Measurements from ENCODE around the gene GLIPR1L2. TPM values are rescaled to one million over a fixed set of nuclear protein-coding genes. Genes with fewer than 3 reads are reported as not detected.
"Not testable (repeated sequence)": the region's sequence is repeated elsewhere in the genome, so short reads cannot be mapped to it uniquely, and the experiment has no call there.

Gene GLIPR1L2
- polyA plus RNA-seq (2013, experiment 1 of 2; ENCODE audit: insufficient read length): 0.13 TPM
- 0.59 TPM for polyA plus RNA-seq (2013, experiment 2 of 2; ENCODE audit: insufficient read length)

DNA sequence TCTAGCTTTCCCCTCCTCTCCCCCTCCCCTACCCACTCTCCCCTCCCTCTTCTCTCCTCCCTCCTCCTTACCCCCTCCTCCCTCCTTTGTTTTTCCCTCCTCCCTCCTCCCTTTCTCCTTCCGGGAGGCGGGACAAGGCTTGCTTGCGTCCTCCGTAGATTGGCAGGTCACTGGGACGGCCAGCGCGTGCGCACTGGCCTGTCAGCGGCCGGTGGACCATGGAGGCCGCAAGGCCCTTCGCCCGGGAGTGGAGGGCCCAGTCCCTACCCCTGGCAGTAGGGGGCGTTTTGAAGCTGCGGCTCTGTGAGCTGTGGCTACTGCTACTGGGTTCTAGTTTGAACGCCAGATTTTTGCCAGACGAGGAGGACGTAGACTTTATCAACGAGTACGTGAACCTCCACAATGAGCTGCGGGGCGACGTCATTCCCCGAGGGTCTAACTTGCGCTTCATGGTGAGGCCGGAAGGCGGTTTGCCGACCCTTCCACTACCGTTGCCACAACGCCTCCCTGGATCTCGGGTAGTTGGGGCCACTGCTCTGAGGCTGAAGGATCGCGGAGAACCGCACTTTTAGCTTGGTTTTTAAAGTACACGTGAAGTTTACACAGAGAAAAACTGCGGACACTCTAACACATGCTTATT lies at the start of gene GLIPR1L2:
GLIPR1L2 (plus strand) TSS at position 191 of the 640 bp plus-strand sequence; CDS start at position 219, 28 bp downstream.
- peak; percentile 96 for DNase-seq

DNA sequence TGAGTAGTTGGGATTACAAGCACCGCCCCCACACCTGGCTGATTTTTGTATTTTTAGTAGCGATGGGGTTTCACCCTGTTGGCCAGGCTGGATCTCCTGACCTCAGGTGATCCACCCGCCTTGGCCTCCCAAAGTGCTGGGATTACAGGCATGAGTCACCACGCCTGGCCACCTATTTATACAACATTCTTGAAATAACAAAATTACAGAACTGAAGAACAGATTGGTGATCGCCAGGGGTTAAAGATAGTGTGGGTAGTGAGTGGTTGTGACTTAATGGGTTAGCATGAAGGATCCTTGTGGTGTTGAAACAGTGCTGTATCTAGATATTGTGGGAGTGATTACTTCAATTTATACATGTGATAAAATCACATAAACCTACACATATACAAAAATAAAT lies 49.0 kb upstream of the GLIPR1L2 start:
- DNase-seq: peak; percentile 10

DNA sequence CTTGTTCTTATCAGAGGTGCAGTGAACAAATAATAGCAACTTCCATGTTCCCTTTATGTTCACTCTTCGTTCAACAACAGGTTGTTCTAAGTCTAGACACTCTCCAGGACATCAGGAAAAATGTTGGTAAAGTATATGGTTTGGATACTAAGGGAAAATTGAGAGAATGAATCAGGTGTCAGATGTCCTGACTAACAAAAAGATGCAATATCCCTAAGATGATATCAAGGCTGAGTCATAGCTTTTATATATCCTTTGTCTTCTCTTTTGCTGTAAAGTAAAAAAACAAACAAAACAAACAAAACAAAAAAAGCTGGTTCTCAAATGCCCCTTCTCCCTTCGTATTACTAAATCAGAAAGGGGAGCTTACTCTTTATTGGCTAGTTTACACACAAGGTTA lies 45.4 kb upstream of the GLIPR1L2 start:
- no peak for DNase-seq

DNA sequence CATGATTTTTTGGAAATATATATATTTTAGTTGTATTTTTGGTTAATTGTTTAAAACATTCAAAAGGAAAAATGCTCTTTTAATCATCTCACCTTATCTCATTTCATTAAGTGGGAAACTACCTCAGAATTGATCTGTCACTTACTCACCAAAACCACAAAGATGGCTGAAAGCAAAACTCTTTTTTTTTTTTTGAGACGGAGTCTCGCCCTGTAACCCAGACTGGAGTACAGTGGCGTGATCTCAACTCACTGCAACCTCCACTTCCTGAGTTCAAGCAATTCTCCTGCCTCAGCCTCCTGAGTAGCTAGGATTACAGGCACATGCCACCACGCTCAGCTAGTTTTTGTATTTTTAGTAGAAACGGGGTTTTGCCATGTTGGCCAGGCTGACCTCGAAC lies 44.7 kb upstream of the GLIPR1L2 start:
- DNase-seq: not testable (repeated sequence)

DNA sequence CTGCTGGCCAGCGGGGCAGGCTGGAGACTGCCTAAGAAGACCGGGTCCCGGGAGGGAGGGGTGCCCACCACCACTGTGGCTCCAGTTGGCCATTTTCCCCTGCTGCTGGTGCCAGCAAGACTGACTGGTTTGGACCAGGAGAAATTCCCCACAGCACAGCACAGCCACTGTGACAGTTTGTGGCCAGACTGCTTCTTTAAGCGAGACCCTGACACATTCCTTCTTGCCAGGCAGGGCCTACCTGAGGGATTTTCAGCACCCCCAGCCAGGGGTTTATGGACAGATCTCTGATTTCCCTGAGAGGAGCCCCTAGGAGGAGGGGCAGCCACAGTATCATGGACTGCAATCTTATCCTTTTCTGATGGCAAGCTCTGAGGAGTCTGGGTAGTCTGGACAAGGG lies 40.9 kb upstream of the GLIPR1L2 start:
- DNase-seq: no peak

DNA sequence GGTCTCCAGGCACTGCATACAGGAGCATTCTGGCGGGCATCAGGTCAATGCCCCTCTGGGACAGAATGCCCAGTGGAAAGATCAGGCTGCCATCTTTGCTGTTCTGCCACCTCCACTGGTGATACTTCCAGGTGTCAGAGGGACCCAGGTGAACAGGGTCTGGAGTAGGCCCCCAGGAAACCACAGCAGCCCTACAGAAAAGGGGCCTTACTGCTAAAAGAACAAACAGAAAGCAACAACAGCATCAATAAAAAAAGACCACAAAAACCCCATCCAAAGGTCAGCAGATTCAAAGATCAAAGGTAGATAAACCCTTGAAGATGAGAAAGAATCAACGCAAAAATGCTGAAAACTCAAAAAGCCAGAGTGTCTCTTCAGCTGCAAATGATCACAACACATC lies 40.5 kb upstream of the GLIPR1L2 start:
- DNase-seq: no peak

DNA sequence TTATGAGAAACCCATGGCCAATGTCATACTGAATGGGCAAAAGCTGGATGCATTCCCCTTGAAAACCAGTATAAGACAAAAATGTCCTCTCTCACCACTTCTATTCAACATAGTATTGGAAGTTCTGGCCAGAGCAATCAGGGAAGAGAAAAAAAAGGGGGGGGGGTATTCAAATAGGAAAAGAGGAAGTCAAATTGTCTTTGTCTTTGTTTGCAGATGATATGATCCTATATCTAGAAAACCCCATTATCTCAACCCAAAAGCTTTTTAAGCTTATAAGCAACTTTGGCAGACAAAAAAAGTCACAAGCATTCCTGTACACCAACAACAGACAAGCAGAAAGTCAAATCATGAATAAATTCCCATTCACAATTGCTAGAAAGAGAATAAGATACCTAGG lies 36.9 kb upstream of the GLIPR1L2 start:
- DNase-seq: no peak

DNA sequence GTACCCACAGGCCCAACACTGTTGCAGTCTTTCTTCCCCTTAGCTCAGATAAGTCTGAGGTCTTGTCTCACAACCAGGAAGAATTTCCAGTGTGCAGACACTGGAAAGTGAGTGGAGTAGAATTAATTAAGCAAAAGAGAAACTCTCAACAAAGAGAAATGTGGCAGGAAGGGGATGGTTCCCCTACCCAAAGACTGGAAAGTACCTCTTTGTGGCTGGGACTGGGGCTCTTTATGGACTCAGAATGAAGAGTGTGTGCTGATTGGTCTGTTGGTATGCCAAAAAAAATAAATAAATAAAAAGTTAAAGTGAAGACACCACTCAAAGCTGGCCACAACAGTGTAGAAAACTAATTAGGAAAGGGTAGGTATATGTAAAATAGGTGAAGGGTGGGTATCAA lies 30.0 kb upstream of the GLIPR1L2 start:
- DNase-seq: no peak

DNA sequence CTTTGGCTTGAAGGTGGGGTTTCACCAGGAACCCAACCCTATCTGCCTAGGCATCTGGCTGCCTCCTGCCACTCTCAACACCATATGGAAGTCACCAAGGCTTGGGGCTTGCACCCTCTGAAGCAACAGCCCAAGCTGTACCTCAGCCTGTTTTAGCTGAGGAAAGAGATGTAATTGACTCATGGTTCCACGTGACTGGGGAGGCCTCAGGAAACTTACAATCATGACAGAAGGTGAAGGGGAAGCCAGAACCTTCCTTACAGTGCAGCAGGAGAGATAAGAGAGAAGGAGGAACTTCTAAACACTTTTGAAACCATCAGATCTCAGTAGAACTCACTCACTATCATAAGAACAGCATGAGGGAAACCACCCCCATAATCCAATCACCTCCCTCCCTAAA lies 29.5 kb upstream of the GLIPR1L2 start:
- DNase-seq: no peak

DNA sequence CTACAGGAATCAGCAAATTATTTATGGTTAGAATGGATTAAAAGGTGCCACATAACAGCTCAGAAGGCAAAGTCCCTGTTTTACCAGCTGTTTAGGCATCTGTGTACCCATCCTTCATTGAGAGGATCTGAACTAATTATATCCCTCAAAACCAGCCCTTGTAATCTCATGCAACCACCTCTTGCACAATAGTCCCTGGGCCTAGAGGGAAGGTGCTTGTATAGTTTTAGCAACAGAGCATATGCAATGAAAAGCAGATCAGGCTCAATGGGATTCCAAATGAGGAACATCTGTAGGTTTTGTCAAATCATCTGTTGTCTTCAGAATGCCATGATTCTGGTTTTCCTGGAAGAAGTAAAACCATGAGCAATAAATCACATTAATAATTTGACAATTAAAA lies 26.0 kb upstream of the GLIPR1L2 start:
- DNase-seq: no peak

DNA sequence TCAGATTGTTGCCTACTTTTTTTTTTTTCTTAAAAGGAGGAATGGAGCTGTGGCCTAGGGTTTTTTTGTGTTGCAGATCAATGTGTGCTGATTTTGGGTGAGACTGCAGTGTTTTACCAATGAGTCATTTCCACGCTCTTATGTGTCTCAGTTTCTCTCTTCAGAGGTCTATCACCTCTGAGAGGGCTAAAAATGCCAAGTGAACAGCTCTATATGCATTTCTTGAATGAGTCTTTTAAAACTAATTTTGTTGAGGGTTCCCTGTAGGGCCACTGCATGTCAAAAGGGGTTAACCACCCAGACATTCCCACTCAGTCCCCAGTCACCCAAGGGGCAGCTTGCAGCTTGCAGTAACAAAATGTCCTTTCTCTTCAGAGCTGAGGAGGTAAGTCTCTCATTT lies 24.3 kb upstream of the GLIPR1L2 start:
- peak; percentile 15 for DNase-seq

DNA sequence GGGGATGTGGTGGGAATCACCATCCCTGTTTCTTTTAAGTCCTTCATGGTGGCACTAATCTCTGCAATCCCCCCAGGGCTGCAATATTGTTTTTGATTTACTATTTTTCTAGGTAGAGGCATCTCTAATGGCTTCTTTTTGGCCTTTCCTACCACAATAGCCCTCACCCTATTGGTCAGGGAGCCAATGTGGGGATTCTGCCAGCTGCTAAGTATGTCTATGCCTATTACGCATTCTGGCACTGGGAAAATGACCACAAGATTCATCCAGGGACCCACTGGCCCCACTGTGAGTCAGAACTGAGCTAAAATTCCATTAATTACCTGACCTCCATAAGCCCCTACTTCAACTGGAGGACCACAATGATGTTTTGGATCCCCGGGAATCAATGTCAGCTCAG lies 15.9 kb upstream of the GLIPR1L2 start:
- DNase-seq: no peak

DNA sequence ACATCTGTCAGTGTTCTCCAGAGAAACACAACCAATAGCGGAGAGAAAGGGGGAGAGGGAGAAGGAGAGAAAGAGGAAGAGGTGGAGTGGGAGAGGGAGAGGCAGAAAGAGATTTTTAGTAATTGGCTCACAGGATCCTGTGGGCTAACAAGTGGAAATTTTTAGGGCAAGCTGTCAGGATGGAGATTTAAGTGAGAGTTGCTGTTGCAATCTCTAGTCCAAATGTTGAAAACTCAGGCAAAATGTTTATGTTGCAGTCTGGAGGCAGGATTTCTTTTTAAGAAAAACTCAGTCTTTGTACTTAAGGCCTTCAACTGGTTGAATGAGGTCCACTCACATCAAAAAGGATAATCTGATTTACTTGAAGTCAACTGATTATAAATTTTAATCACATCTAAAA lies 12.5 kb upstream of the GLIPR1L2 start:
- no peak for DNase-seq

DNA sequence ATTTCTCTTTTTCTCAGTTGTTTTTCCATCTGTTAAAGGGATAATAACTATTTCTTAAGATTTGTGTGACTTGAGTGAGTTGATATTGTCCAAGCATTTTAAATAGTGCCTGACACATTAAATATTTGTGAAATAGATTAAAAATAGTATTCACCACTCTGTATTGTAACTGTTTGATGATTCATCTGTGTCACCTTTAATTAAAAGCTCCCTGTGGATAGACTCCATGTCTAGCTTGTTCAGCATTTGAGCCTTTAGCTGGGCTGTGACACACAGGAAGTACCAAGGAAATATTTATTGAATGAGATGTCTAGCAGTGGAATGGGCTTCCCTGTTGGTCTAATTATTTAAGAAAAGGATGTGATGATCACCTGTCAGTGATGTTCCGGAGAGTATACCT lies 1.8 kb upstream of the GLIPR1L2 start:
- DNase-seq: peak; percentile 78

DNA sequence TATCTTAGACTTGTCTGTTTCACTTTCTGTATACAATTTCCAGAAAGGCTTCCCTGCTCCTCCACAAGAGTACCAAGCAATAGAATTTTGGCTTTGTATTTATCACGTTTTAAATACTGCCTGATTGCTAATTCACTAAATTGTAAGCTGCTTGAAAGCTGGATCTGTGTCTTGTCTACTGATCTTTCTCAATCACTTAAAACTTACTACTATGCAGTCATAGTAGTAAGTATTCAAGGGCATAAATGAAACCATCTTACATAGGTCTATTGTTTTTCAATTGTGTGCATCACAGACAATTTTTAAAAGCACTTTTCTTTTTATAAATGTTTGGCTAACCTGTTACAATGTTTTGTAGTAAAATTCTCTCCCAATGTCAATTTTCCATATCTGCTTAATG lies 1.2 kb upstream of the GLIPR1L2 start:
- DNase-seq: no peak

DNA sequence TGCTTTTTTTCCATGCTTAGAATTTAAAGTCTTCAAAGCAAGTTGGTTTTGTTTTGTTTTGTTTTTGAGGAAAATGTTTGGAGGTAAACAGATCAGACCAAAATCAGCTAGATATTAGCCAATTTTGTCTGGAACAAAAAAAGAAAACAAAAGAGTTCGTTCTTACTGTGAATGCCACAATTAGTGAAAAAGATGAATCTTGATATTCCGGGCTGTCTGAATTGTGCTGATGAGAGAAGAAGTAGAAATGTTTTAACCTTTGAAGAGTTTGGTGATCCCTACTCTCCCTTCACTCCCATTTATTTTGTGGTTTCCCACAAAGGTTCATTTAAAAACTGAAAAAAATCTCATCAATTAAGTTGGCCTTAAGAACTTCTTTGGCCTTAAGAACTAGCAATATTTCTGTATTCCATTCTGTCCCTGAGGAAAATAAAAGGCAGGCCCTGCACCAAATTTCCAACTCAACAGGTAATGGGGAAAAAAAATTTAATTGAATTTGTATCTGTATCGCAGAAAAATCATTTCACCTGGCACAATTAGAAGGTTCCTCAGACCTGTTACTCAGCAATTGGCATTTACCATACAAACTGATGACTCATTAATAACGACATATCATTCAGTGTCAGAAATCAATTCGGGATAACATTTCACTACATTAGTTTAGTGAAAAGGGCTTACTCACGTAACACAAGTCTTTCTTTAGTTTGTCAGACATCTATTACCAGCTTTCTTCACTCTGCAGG lies 562 bp upstream of the GLIPR1L2 start:
- no peak for DNase-seq

DNA sequence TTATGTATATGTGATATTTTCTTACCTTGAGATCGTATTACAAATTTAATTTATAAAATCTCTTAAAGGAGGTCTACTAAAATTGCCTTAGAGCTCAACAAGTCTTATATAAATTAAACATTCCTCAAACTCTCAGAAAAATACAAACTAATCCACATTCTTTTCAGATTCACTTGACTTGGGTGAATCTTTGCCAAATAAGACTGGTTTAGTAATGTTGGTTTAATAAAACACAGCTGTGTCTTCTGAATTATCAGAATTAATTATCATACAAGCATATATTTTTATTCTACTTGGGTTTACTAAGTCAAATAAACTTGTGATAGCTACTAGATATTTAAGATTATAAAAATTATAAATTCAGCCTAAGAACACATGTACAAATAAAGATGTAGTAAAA lies 13.3 kb downstream of the GLIPR1L2 start:
- no peak for DNase-seq

DNA sequence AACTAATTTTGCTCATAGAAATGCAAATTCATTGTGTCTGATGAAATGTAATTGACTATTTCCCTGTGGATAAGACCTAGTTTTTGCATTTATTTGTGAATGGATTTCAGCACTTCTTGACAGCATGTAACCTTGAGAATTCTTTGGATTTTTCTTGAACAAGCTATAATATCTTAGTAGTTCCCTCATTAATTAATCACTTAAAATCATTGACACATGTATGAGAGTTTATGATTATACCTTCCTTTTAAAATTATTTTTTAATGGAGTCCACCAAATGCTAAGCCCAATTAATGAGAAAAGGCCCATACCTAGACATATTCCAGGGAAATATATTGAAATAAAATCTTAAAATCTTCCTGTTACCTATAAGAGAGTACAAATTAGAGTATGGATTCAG lies 16.8 kb downstream of the GLIPR1L2 start:
- no peak for DNase-seq

DNA sequence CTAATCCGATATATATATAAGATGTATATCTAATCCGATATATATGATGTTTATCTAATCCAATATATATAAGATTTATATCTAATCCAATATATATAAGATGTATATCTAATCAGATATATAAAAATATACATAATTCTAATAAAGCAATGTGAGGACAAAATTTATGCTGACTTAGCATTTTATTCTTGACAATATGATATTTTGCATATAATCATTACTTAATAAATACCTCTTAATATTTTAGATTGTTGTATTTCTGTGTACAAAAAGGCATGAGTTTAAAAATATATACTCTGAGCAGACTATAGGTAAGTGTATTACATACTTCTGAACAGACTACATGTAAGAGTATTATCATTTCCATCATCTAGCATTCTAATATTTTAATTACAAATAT lies 18.9 kb downstream of the GLIPR1L2 start:
- DNase-seq: no peak

DNA sequence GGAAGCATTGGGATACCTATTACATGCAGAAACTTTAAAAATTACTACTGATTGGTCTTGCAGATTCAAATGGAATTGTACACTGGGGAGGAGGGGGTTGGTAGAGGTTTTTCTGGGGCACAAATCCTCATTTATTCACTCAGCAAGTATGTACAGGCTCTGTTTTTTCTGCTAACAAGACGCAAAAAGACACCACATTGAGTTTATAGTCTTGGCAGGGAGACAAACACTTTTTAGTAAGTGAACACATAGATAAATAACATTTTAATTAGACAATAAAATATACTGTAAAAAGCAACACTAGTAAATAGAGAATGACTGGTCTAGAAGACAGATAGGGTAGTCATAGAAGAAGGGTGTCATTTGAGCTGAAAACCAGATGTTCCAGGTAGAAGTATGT lies 23.8 kb downstream of the GLIPR1L2 start:
- DNase-seq: no peak

DNA sequence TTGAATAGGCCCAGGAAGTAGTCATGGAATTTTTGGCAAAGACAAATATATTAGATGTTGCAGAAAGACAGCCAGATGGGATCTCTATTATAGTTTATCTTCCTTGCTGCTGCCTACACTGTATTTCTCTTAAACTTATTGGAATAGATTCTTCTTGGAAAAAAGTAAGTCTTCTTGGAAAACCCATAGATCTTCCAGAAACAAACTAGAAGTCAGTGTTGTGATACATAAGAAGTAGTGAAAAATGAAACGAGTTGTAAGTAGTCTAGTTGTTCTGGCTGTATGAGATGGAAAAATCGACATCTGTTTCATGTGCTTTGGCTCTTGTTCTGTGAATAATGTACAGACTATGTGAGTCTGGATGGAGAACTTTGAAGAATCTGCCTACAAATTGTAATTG lies 29.0 kb downstream of the GLIPR1L2 start:
- DNase-seq: no peak

DNA sequence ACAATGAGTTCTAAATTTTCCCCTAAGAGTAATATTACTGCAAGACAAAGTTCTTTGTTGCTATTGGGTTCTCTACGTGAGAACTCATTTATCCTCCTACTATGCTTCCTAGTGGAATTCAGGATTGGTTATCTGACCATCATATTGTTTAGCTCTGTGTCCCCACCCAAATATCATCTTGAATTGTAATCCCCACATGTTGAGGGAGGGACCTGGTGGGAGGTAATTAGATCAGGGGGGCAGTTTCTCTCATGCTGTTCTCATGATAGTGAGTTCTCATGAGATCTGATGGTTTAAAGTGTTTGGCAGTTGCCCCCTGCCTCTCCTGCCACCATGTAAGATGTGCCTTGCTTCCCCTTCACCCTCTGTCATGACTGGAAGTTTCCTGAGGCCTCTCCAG lies 36.6 kb downstream of the GLIPR1L2 start:
- no peak for DNase-seq

DNA sequence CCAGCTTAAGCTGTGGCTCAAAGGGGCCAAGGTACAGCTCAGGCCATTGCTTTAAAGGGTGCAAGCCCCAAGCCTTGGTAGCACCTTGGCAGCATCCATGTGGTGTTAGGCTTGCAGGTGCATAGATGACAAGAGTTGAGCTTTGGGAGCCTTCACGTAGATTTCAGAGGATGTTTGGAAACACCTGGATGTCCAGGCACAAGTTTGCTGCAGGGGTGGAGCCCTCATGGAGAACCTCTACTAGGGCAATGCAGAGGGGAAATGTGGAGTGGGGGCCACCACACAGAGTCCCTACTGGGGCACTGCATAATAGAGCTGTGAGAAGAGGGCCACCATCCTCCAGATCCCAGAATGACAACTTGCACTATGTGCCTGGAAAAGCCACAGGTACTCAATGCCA lies 37.9 kb downstream of the GLIPR1L2 start:
- no peak for DNase-seq

DNA sequence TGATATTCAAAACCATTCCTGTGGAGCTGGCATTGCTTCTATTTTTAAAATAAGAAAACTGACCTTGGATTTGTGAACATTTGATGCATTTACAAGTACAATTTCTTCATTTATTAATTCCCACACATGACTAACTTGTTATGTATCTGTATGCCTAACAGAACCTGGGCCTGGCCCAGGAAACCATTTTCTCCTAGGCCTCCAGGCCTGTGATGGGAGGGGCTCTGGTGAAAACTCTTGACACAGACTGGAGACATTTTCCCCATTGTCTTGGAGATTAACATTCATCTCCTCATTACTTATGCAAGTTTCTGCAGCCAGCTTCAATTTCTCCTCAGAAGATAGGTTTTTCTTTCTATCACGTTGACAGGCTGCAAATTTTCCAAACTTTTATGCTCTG lies 42.0 kb downstream of the GLIPR1L2 start:
- no peak for DNase-seq

Data from fibroblast of skin of back (primary cell).